PC-3 (cell line): ENCODE results near the gene SOX12.

Experiments
- EZH2phosphoT487 ChIP-seq: fragments of 300-600 bp; sonication (generic); IDR thresholded peaks from 2 replicates; pipeline ENCODE4 v1.6.1; 2018; ENCODE audit warnings: mild to moderate bottlenecking, antibody characterized with exemption, low read length, borderline replicate concordance
- TF ChIP-seq, protein P1 (sequence below): fragments of 300-600 bp; sonication (generic); conservative IDR thresholded peaks from 2 replicates; pipeline ENCODE4 v1.5.1; 2017; ENCODE audit warnings: antibody characterized with exemption, low read depth, mild to moderate bottlenecking, low read length

DNA sequence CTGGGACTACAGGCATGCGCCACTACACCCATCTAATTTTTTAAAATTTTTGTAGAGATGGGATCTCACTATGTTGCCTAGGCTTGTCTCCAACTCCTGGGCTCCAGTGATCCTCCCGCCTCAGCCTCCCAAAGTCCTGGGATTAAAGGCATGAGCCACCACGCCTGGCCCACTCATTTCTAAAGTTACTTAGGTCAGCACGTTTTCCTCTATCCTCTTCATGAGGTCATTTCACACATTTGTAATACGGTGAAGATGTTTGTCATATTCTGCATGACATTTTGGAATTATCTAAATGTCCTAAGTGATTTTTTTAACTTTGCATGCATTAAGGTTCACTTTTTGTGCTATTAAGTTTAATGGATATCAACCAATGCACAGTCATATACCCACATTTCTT lies 11.9 kb upstream of the SOX12 start:
- TF ChIP-seq, protein P1, sequence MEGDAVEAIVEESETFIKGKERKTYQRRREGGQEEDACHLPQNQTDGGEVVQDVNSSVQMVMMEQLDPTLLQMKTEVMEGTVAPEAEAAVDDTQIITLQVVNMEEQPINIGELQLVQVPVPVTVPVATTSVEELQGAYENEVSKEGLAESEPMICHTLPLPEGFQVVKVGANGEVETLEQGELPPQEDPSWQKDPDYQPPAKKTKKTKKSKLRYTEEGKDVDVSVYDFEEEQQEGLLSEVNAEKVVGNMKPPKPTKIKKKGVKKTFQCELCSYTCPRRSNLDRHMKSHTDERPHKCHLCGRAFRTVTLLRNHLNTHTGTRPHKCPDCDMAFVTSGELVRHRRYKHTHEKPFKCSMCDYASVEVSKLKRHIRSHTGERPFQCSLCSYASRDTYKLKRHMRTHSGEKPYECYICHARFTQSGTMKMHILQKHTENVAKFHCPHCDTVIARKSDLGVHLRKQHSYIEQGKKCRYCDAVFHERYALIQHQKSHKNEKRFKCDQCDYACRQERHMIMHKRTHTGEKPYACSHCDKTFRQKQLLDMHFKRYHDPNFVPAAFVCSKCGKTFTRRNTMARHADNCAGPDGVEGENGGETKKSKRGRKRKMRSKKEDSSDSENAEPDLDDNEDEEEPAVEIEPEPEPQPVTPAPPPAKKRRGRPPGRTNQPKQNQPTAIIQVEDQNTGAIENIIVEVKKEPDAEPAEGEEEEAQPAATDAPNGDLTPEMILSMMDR = no peak
- TF ChIP-seq EZH2phosphoT487 = no peak
